ENCODE data around the gene DOCK8.
"Not testable (repeated sequence)": the region's sequence is repeated elsewhere in the genome, so short reads cannot be mapped to it uniquely, and the experiment has no call there.

Gene DOCK8

DNA sequence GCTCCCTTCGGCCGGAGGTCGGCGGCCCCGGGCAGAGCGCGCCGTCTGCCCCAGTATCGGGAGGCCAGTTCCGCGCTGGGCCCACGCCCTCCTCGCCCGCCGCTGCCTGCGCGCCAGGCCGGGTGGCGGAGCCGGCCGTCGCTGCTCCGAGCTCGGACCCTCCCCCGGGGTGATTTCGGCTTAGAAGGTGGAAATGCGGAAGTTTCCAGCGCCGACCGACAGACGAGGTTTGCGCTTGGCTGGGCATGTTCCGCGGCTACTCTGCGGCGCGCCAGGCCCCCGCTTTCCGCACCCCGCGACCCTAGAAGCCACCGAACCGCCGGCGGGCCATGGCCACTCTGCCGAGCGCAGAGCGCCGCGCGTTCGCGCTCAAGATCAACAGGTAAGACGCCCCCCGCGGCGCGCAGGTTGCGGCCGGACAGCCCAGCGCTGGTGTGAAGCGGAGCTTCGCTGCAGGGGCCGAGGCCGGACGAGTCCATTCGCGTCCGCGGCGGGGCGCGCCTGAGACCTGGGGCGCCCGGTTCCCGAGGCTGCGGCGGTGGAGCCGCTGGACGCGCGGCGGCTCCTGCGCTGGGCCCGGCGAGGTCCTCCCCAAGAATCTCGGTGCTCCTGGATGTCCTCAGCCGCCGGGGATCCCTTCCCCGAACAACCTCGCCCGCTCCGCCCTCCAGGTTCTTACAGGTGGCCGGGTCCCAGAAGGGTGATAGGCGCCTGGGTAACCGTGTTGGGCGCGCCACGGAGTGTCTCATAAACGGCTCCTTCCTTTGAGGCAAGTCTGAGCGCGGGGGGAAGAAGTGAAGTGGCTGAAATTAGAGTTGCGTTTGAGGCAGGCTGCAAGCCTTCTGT, at the start of gene DOCK8:
Gene DOCK8, plus strand, starts transcription at position 218 of the 846 bp plus-strand sequence. Its CDS starts 112 bp downstream, at position 330.
- DNase-seq (ENCODE audit: low spot score), result peak; percentile 72

DNA sequence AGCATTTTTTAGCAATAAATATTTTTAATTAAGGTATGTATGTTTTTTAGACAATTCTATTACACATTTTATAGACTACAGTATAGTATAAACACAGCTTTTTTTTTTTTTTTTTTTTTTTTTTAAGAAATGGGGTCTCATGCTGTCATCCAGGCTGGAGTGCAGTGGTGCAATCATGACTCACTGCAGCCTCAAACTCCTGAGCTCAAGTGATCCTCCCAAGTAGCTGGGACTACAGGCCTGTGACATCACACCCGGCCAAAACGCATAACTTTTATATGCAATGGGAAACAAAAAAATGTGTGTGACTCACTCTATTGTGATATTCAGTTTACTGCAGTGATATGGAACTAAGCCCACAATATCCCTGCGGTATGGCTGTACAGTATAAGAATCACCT, 44.9 kb upstream of the DOCK8 start:
- not testable (repeated sequence) for DNase-seq (ENCODE audit: low spot score)

DNA sequence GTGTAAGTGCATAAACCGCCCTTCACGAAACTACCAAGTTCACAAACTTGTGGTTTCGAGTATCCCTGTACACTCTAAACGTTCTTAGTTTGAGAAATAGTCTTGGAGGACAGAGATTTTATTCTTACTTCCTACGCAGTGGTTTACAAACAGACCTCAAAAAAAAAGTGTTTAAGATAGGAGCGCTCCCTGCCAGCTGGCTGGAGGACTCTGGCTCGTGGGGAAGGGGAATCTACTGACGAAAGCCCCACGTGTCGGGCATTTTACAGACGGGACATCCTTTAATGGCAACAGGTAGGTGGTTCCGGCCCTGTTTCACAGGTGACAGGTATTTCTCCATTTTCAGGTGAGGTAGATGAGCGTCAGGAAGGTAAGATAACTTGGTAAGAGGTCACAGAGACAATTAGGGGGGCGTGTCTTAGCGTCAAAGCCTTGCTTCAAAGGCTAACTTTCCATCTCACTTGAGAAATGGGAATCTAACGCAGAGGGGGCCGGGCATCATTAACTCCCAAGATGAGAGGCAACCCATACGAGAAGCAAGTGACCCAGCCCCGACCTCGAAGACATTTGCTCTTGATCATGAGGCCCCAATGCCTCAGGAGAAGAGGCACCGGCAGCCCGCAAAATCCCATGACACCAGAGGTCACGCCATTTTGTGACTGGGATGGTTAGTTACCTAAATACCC, 36.4 kb upstream of the DOCK8 start:
- DNase-seq (ENCODE audit: low spot score), result not testable (repeated sequence)

DNA sequence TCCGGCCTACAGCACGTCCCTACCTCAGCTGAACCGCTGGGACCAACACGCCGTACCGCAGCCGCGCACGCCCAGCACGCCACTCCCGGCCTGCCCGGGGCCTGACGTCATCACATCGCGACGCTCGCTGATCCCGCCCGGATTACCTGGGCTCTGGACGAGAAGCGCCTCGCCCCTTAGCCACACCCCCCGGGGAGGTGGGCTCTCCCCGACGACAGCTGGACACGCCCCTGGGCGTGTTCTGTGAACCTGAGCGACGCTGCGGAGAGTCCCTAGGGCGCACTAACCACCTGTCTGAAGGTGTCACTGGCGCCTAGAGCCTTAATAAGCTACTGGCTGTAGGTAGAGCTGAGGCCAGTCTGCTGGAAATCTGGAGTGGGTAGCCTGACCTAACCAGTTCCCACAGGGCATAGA, 35.7 kb upstream of the DOCK8 start, which contains the start of gene ZNG1A:
Gene ZNG1A, minus strand, starts transcription at position 87 of the 414 bp plus-strand sequence. CDS start 87 bp downstream, outside the sequence.
- DNase-seq (ENCODE audit: low spot score), result peak; percentile 84

DNA sequence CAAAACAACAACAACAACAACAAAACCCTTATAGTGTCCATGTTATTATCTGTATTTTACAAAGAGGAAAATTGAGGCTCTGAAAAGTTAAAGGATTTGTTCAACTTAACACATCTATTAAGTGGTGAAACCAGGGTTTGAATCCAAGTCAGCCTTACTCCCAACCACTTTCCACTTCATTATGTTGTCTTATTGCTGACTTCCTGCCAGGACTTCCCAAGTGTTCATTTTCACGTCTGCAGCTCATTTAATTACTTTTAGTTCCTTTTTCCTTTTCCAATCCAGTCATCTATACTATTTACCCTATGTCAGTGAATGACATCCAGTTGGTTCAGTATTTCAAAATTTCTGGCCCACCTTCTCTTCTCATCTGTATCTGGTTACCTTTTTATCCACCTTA, 15.1 kb upstream of the DOCK8 start:
- DNase-seq (ENCODE audit: low spot score), result not testable (repeated sequence)

DNA sequence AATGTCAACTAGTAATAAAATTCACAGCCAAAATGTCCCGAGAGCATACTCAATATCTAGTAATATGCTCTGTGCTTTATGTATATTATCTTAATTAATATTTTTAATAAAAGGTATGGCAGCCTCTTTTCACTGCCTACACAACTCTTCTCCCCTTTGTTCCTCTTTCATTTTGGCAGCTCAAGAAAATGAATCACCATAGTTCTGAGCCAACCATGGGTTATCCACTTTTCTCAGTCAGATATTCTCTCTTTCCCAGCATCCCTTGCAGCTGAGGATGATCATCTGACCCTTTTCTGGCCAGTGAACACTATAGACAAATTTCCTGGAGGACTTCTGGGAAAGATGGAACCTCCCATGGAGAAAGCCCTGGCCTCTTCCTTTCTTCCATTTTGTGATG, 8.2 kb upstream of the DOCK8 start:
- DNase-seq (ENCODE audit: low spot score), result no peak

DNA sequence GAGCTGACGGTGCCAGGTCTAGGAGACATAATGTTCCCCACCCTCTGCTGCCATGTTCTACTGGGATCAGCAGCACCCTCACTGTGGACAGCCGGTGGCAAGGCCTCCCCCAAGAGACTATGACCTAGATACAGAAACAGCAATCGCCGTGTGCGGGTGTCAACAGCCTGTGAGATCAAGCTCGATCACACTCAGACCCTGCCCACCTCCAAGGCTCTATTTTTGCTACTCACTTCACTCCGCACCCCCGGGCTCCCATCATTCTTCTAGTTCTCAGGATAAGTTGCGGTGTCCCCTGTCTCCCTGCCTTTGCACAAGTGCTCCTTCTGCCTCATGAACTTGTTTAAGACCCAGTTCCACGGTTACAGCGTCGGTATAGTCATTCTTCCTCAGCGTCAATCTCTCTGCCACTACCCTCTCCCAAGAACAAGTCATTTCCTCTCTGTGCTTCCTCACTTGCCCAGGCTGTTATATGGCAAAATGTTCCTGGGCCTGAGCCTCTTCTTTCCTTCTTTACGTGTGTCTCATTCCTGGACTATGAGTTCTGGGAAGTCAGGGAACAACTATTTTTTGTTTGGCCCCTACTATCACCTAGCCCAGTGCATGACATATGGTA, 5.4 kb upstream of the DOCK8 start:
- no peak for DNase-seq (ENCODE audit: low spot score)

DNA sequence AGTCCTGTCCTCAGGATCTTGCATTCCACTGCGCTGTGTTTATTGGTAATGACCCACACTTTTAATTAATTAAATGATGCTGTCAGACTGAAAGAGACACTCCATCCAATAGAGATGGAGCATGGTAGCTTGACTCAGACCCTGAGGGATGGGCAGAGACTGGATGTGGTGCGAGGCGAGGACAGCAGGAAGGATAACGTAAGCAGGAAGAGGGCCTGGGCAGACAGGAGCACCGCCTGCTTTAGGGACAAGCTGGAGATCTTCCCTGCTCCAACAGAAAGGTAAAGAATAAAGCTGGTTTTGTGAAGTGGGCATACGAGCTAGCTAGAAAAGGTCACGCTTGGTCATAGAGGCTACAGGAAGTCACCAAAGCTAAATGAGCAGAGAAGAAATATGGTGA, 3.6 kb upstream of the DOCK8 start:
- DNase-seq (ENCODE audit: low spot score), result no peak

DNA sequence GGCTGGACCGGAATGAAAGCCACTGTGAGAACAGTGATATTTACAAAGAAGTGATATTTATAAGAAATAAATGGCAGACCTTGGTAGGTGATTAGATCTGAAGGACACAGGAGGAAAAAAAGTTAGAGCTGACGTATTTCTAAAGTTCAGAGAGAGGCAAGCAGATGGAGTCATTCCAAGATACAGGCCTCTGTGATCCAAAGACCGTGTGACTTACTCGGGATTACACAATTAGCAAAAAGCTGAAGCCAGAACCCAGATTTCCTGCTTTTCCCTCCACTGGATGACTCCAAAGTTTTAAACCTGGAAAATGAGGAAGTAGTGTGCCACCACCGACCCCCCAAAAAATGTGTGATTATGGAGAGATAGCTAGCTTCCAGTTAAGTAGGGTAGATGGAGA, 3.1 kb upstream of the DOCK8 start:
- no peak for DNase-seq (ENCODE audit: low spot score)

DNA sequence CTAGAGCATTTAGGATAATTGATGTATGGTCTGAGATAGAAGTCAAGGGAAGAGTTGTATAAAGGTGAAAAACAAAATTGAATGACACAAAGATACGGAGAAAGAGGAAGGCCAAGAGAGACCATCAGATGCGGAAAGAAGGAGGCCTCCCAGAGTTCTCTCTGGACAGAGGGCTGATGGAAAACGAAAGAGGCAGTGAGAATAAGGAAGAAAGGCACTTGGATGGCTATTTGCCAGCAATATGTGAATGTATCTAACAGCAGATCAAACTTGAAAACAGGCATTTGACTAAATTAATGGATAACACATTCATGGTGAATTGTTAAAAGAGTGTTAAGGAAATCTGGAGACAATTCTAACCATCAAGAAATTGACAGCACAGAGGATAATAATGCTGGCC, 2.4 kb upstream of the DOCK8 start:
- no peak for DNase-seq (ENCODE audit: low spot score)

DNA sequence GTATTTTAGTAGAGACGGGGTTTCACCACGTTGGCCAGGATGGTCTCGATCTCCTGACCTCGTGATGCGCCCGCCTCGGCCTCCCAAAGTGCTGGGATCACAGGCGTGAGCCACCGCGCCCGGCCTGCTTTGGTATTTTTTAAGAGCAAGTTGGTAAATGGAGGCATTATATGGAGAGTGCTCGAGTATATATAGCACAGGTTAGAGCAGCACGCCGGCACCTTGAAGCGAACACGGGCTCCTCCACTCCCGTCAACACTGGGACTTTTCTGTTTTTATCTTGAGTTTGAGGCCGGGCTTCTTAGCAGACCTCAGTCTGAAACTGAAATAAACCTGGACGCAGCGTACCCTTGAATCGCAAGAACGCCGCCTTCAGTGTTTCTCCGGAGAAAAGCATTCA, 764 bp upstream of the DOCK8 start:
- DNase-seq (ENCODE audit: low spot score), result not testable (repeated sequence)

DNA sequence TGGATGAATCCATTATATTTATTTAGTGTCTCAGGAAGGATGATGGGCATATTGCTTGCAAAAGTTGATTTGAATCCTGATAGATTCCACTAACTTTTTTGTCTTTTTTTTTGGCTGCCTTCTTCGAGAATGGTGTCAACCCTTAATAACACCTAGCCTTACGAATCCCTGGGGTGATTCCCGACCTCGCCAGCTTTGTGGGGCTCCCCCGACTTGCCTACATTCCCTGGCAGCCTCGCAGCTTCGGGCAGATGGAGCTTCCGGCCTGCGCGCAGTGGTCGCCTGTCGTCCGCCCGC, 366 bp upstream of the DOCK8 start:
- DNase-seq (ENCODE audit: low spot score), result no peak

DNA sequence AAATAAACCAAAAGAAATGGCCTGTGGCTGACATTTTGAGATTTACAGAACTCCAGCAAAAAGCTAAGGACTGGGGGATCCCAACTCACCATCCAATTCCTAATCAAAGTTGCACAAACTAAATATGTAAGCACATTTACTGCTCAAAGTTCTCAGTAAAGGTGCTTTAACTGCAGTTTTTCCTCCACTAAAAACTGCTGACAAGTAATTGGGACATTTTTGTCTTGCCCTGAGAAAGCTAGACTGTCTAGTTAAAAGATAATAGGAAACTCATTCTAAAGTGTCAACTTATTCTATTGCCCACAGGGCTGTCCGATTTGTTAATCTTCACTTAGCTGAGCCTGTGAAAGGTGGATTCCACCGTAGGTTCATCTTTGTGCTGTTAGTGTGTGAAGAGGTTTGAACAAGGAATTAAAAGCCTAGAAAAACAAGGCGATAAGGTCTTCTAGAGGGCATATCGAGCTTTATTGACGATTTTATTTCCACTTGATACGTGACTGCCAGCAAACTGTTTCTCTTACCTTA, 1.0 kb downstream of the DOCK8 start:
- DNase-seq (ENCODE audit: low spot score), result no peak

DNA sequence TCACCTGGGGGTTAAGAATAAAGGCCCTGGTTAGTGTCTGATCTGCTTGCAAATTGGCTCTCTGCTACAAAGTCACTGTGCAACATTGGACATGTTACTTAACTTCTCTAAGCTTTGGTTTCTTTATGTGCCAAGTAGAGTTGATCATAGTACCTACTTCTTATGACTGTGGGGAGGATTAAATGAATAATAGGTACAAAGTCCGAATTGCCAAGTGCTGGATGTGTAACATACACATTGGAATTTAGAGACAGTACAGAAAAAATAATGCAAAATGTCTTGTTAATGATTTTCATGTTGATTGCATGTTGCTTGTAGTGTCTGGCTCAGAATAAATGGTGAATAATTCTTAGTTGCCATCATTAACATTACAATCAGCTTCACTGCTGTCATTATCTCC, 2.2 kb downstream of the DOCK8 start:
- no peak for DNase-seq (ENCODE audit: low spot score)

DNA sequence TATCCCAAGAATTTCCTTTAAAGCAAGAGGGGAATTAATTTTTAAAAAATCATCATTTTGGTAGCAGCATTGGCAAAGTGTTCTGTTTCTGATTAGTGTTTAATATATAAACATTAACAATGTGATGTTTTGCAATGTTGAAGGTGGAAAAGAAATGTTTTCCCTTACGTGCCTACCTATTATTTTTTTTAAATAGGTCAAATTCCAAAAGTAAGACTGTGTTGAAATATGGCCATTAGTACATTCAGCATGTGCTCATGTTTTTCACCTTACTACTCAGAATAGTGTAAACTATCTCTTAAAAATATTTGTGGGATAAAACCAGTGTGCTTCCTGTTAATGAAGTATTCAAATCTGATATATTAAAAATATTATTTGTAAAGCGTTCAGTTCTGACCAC, 3.3 kb downstream of the DOCK8 start:
- no peak for DNase-seq (ENCODE audit: low spot score)

DNA sequence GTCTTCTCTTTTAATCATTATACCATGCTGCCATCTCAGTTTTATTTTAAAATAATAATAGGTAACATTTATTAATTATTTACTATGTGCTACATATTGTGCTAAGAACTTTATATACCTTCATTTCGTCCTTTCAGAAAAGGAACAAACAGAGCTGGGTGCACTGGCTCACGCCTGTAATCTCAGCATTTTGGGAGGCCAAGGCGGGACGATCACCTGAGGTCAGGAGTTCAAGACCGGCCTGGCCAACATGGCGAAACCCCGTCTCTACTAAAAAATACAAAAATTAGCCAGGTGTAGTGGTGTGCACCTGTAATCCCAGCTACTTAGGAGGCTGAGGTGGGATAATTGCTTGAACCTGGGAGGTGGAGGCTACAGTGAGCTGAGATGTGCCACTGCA, 4.4 kb downstream of the DOCK8 start:
- DNase-seq (ENCODE audit: low spot score), result not testable (repeated sequence)

DNA sequence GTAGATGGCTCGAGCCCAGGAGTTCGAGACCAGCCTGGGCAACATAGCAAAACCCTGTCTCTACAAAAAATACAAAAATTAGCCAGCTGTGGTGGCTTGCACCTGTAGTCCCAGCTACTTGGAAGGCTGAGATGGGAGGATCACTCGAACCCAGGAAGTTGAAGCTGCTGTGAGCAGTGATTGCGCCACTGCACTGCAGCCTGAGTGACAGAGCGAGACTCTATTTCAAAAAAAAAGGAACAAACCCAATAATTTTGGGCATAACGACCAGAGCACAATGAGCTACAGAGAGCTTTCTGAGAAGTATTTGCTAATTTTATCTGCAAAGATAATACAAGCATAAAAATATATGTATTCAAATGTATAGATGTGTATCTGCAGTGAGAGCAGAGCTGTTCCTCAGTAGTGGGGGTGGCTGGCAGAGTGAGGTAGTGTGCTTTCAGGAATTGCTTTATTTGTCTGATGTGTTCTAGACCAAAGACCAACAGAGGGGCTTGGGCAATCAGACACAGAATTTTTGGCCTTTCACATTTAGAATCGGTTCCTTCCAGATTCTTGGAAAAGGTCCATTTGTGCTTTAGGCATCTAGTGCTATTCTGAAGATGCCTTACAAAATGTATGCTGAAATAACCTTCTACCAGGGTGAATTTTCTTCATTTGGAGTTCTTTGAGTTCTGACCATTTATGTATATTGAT, 5.2 kb downstream of the DOCK8 start:
- no peak for DNase-seq (ENCODE audit: low spot score)

DNA sequence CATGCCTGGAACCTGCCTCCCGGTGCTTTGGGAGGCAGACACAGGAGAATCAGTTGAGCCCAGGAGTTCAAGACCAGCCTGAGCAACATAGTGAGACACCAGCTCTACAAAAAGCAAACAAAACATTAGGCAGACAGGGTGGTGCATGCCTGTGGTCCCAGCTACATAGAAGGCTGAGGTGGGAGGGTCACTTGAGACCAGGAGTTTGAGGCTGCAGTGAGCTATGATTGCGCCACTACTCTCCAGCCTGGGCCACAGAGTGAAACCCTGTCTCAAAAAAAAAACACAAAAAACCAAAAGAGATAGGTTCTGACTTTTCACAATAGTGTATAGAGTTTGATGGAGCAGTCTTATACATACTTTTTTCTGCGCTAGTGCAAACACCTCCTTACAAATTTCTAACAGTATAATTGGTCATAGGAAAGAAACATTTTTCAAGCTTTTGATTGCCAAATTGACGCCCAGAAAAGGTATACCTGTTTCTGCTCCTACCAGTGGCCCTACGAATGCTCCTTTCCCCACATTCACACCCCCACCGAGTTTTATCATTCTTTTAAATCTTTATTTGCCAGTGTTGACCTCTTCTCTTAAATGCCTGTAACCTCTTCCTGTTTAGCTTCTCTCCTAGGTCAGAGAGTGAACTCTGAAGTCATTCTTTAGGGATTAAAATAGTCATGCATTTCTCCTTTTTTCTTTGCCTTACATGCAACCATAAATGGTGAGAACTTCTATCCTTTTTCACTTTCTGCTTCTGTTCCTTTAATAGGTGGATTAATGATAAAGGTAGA, 7.5 kb downstream of the DOCK8 start:
- DNase-seq (ENCODE audit: low spot score), result no peak

DNA sequence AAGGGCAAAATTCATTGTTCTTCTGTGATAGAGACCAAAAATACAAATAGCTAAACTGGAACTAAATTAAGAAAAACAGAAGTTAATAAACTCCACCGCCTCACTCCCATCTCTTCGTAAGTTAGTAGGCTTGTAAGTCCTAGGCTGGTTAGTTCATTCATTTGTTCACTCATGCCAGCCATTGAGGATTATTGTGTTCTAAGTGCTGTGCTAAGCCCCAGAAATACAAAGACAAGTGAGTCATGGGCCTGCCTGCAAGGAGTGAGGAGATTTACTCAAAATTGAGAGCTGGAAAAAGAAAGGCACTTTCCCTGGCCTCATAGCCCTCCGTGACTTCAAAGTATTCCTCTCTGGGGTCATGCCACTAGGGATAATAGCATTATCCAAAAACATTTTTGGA, 8.5 kb downstream of the DOCK8 start:
- no peak for DNase-seq (ENCODE audit: low spot score)

DNA sequence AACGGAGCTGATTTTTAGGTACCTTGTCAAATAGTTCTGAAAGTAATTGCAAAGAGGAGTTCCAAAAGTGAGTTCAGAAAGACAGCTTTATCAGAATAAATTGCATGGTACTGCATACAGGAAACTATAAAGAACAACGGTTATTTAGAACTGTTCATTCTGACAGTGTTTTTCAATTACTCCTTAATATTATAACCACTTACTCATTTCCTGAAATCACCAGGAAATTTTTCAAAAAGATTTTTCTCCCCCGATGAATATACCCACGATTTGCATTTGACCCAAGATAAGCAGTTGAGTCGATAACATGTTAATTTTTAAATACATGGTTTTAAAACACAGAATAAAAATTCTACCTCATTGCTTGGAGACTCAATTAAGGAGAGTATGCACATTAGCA, 9.4 kb downstream of the DOCK8 start:
- no peak for DNase-seq (ENCODE audit: low spot score)
